Liver (tissue), 9 donors: ENCODE measurements around the gene ARHGAP32. TPM values are rescaled to one million over a fixed set of nuclear protein-coding genes. Genes with fewer than 3 reads are reported as not detected.
"Not testable (repeated sequence)": the region's sequence is repeated elsewhere in the genome, so short reads cannot be mapped to it uniquely, and the experiment has no call there.

Experiments used
- DNase-seq: peaks from one replicate; pipeline ENCODE4 v3.0.0-alpha.2; 2017; ENCODE audit warnings: low spot score
- H3K27ac ChIP-seq, 2 donors: one replicate each; pipeline ENCODE4 v1.7.0; 2013; ENCODE audit warnings: inconsistent platforms in 2 of 2, low read length in 2 of 2, control low read depth in 1 of 2, low read depth in 1 of 2, mild to moderate bottlenecking in 1 of 2
- H3K27me3 ChIP-seq, 4 donors: one replicate each; pipeline versions ENCODE4 v1.6.1 to v1.7.0; 2013; ENCODE audit warnings: low read length in 3 of 4, inconsistent platforms in 1 of 4, mild to moderate bottlenecking in 1 of 4, moderate library complexity in 1 of 4; ENCODE audit not compliant: control insufficient read depth in 4 of 4, insufficient read depth in 4 of 4
- H3K36me3 ChIP-seq, 4 donors: one replicate each; pipeline versions ENCODE4 v1.6.1 to v1.7.0; 2013; ENCODE audit warnings: low read length in 3 of 4, mild to moderate bottlenecking in 3 of 4, low read depth in 1 of 4, moderate library complexity in 1 of 4; ENCODE audit not compliant: control insufficient read depth in 4 of 4, insufficient read depth in 3 of 4
- H3K4me1 ChIP-seq, 4 donors: one replicate each; pipeline versions ENCODE4 v1.6.1 to v1.7.0; 2013; ENCODE audit warnings: low read length in 3 of 4, mild to moderate bottlenecking in 3 of 4, moderate library complexity in 1 of 4; ENCODE audit not compliant: control insufficient read depth in 4 of 4, insufficient read depth in 4 of 4
- H3K4me3 ChIP-seq, 3 donors: one replicate each; pipeline versions ENCODE4 v1.6.1 to v1.7.0; 2013; ENCODE audit warnings: low read length in 3 of 3, control low read depth in 1 of 3, low read depth in 1 of 3, mild to moderate bottlenecking in 1 of 3
- H3K9ac ChIP-seq, 2 donors: one replicate each; pipeline ENCODE4 v1.7.0; 2013; ENCODE audit warnings: low read length in 2 of 2, mild to moderate bottlenecking in 2 of 2, moderate library complexity in 2 of 2, control low read depth in 1 of 2, low read depth in 1 of 2
- H3K9me3 ChIP-seq, 4 donors: one replicate each; pipeline versions ENCODE4 v1.6.1 to v1.7.0; 2013; ENCODE audit warnings: low read length in 3 of 4; ENCODE audit not compliant: control insufficient read depth in 4 of 4
- CTCF ChIP-seq: fragments of 150-350 bp; IDR thresholded peaks from 2 replicates; pipeline ENCODE4 v1.5.1; 2017; ENCODE audit warnings: improper control_type of control experiment, low read depth, low read length; ENCODE audit not compliant: missing input control
- EGR1 ChIP-seq, 2 donors: IDR thresholded peaks; 2 replicates each; pipeline ENCODE4 v1.6.1; 2016 to 2018; ENCODE audit warnings: antibody characterized with exemption in 2 of 2, low read depth in 2 of 2
- FOXA1 ChIP-seq: IDR thresholded peaks from 2 replicates; pipeline ENCODE4 v1.6.1; 2016; ENCODE audit warnings: antibody characterized with exemption
- FOXA2 ChIP-seq: IDR thresholded peaks from 2 replicates; pipeline ENCODE4 v1.6.1; 2016; ENCODE audit warnings: antibody characterized with exemption
- GABPA ChIP-seq, 2 donors: IDR thresholded peaks in 1 of 2; conservative IDR thresholded peaks in 1 of 2; 2 replicates each; pipeline ENCODE4 v1.6.1; 2016; ENCODE audit warnings: antibody characterized with exemption in 2 of 2, mild to moderate bottlenecking in 1 of 2, moderate library complexity in 1 of 2
- HNF4G ChIP-seq: IDR thresholded peaks from 2 replicates; pipeline ENCODE4 v1.6.1; 2016; ENCODE audit warnings: antibody characterized with exemption
- JUND ChIP-seq, 2 donors: IDR thresholded peaks; 2 replicates each; pipeline ENCODE4 v1.6.1; 2016; ENCODE audit warnings: antibody characterized with exemption in 2 of 2
- NR2F2 ChIP-seq: IDR thresholded peaks from 2 replicates; pipeline ENCODE4 v1.6.1; 2016; ENCODE audit warnings: antibody characterized with exemption
- RAD21 ChIP-seq, 2 donors: IDR thresholded peaks; 2 replicates each; pipeline ENCODE4 v1.6.1; 2016; ENCODE audit warnings: antibody characterized with exemption in 2 of 2, mild to moderate bottlenecking in 2 of 2
- REST ChIP-seq: IDR thresholded peaks from 2 replicates; pipeline ENCODE4 v1.6.1; 2016; ENCODE audit warnings: antibody characterized with exemption, mild to moderate bottlenecking
- RXRA ChIP-seq, 2 donors: IDR thresholded peaks; 2 replicates each; pipeline ENCODE4 v1.6.1; 2017 to 2018; ENCODE audit warnings: antibody characterized with exemption in 2 of 2, mild to moderate bottlenecking in 1 of 2
- TAF1 ChIP-seq: conservative IDR thresholded peaks from 2 replicates; pipeline ENCODE4 v1.6.1; 2016; ENCODE audit warnings: antibody characterized with exemption, mild to moderate bottlenecking
- YY1 ChIP-seq: IDR thresholded peaks from 2 replicates; pipeline ENCODE4 v1.6.1; 2016; ENCODE audit warnings: antibody characterized with exemption, mild to moderate bottlenecking
- WGBS: extraction: QIAGEN DNeasy Blood & Tissue Kit; methylation state at CpG from one replicate; pipeline ENCODE4 v1.1.7; 2013; 5-methylcytosine and 5-hydroxymethylcytosine counted together
- polyA plus RNA-seq, 2 donors: library from polyadenylated mRNA; stranded (reverse) in 1 of 2; unstranded in 1 of 2; fragments of 200-250 nt in 1 of 2; fragments of >200 nt in 1 of 2; fragmentation: Nextera tagmentation in 1 of 2; extraction: Ambion mirVana in 1 of 2; gene quantifications; one replicate each; pipeline versions ENCODE4 v1.2.1 to v1.2.3, GENCODE V29; 2013 to 2015
- total RNA-seq, 2 donors: library from RNA; depleted of rRNA; stranded (reverse); fragments of >200 nt; gene quantifications; one replicate each; pipeline ENCODE4 v1.2.3, GENCODE V29; 2014
- TF ChIP-seq, protein P1 (sequence below): IDR thresholded peaks from 2 replicates; pipeline ENCODE4 v1.6.1; 2016; ENCODE audit warnings: antibody characterized with exemption
- TF ChIP-seq, protein P2 (sequence below): IDR thresholded peaks from 2 replicates; pipeline ENCODE4 v1.6.1; 2016; ENCODE audit warnings: antibody characterized with exemption
- donor health status: healthy.
- donor health status: healthy.
- donor health status: healthy.
- donor health status: healthy.
- donor health status: healthy.

Gene ARHGAP32
- total and polyA plus RNA-seq, 4 donors, result 1.8 to 13.1 (median 2.6) TPM

- H3K36me3 ChIP-seq, H3K9me3 ChIP-seq, H3K27me3 ChIP-seq, DNase-seq, H3K27ac ChIP-seq, H3K9ac ChIP-seq, H3K4me3 ChIP-seq, H3K4me1 ChIP-seq: not testable (repeated sequence)
- 85% methylated on average over 2 of the region's 2 CpGs for WGBS
Observed at GRCh38 chr11:129185082-129185481, 7.0 kb downstream of the ARHGAP32 start.

GRCh38 chr11:129184581-129184980, 7.5 kb downstream of the ARHGAP32 start:
- H3K36me3 ChIP-seq, result no peaks in the 10 kb centered on the region
- TF ChIP-seq JUND (IDR thresholded peaks at IDR 0.05) (no peak), HNF4G (no peak), YY1 (no peak), EGR1 (IDR thresholded peaks at IDR 0.05; ENCODE audit: low read depth in 2 of 2) (no peak), REST (no peak), FOXA2 (no peak), TAF1 (no peak), GABPA (IDR thresholded peaks at IDR 0.05 in 1 of 2, conservative IDR thresholded peaks at IDR 0.05 in 1 of 2) (no peak), NR2F2 (no peak), CTCF (no peak)
- TF ChIP-seq, protein P1, sequence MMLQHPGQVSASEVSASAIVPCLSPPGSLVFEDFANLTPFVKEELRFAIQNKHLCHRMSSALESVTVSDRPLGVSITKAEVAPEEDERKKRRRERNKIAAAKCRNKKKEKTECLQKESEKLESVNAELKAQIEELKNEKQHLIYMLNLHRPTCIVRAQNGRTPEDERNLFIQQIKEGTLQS, result no peak
- no peak overlapping the region for H3K27ac ChIP-seq
- no peak for DNase-seq
- peaks cover 0 to 1% (median under 1%) of the 10 kb centered on the region in 4 donors for H3K4me1 ChIP-seq
- WGBS, result 92% methylated on average over 2 of the region's 2 CpGs
- H3K4me3 ChIP-seq, result no peak overlapping the region
- no peaks in the 10 kb centered on the region for H3K27me3 ChIP-seq
- H3K9me3 ChIP-seq, result no peaks in the 10 kb centered on the region
- H3K9ac ChIP-seq, result no peak overlapping the region

DNA sequence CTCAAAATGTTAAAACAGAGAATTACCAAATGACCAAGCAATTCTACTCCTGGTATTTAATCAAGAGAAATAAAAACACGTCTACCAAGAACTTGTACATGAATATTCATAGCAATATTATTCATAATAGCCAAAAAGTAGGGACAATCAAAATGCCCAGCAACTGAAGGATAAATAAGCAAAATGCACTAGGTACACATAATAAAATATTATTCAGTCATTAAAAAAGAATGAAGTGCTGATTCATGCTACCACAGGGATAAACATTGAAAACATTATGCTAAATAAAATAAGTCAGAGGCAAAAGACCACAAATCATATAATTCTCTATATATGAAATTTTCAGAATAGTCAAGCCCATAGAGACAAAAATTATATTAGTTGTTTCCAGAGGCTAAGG, 24.8 kb downstream of the ARHGAP32 start:
- H3K27ac ChIP-seq, result no peak overlapping the region
- no peak overlapping the region for H3K4me3 ChIP-seq
- no peaks in the 10 kb centered on the region for H3K9me3 ChIP-seq
- peaks cover 0 to 6% (median 1%) of the 10 kb centered on the region in 4 donors for H3K36me3 ChIP-seq
- no peaks in the 10 kb centered on the region for H3K27me3 ChIP-seq
- whole genome bisulfite sequencing, result 84% methylated on average over 1 of the region's 1 CpG
- TF ChIP-seq JUND (IDR thresholded peaks at IDR 0.05), result no peak
- TF ChIP-seq RXRA (IDR thresholded peaks at IDR 0.05), result no peak
- TF ChIP-seq, protein P2, sequence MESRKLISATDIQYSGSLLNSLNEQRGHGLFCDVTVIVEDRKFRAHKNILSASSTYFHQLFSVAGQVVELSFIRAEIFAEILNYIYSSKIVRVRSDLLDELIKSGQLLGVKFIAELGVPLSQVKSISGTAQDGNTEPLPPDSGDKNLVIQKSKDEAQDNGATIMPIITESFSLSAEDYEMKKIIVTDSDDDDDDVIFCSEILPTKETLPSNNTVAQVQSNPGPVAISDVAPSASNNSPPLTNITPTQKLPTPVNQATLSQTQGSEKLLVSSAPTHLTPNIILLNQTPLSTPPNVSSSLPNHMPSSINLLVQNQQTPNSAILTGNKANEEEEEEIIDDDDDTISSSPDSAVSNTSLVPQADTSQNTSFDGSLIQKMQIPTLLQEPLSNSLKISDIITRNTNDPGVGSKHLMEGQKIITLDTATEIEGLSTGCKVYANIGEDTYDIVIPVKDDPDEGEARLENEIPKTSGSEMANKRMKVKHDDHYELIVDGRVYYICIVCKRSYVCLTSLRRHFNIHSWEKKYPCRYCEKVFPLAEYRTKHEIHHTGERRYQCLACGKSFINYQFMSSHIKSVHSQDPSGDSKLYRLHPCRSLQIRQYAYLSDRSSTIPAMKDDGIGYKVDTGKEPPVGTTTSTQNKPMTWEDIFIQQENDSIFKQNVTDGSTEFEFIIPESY, result no peak
- no peak for TF ChIP-seq TAF1
- TF ChIP-seq GABPA (IDR thresholded peaks at IDR 0.05 in 1 of 2, conservative IDR thresholded peaks at IDR 0.05 in 1 of 2), result no peak
- TF ChIP-seq CTCF, result no peak
- no peak for TF ChIP-seq FOXA1
- no peak for TF ChIP-seq YY1
- no peak for TF ChIP-seq RAD21 (IDR thresholded peaks at IDR 0.05)
- no peak overlapping the region for H3K9ac ChIP-seq
- DNase-seq, result no peak
- peaks cover 4 to 9% (median 8%) of the 10 kb centered on the region in 4 donors for H3K4me1 ChIP-seq
